Activated T-helper 9 cell treated with anti-CD3 and anti-CD28 coated beads, Interleukin-2, amount 50 U/mL, for 16 hours (primary cell): ENCODE data around the gene SVBP.
"Not testable (repeated sequence)": the region's sequence is repeated elsewhere in the genome, so short reads cannot be mapped to it uniquely, and the experiment has no call there.

Experiments
- DNase-seq: peaks from one replicate; pipeline ENCODE4 v3.0.0-alpha.2; 2020; ENCODE audit warnings: low read depth

The SVBP gene

GRCh38 chr1:42841440-42842147, 24.4 kb upstream of the SVBP start:
- DNase-seq = no peak

- no peak for DNase-seq
These were observed 23.8 kb upstream of the SVBP start for GRCh38 chr1:42841010-42841409.

- no peak for DNase-seq
These were observed 21.4 kb upstream of the SVBP start for GRCh38 chr1:42838482-42839190.

- no peak for DNase-seq
These were observed 20.5 kb upstream of the SVBP start for GRCh38 chr1:42837709-42838108.

- no peak for DNase-seq
These were observed 18.2 kb upstream of the SVBP start for GRCh38 chr1:42835422-42835821.

- DNase-seq = no peak
These were observed 17.6 kb upstream of the SVBP start for GRCh38 chr1:42834803-42835202.

GRCh38 chr1:42833981-42834380, 16.8 kb upstream of the SVBP start:
- no peak for DNase-seq

- DNase-seq = no peak
These were observed 15.5 kb upstream of the SVBP start for GRCh38 chr1:42832641-42833240.

GRCh38 chr1:42831273-42831672, 14.1 kb upstream of the SVBP start:
- no peak for DNase-seq

- DNase-seq = no peak
These were observed 13.4 kb upstream of the SVBP start for GRCh38 chr1:42830631-42831030.

GRCh38 chr1:42825036-42825851, 8.0 kb upstream of the SVBP start:
- DNase-seq = no peak

- DNase-seq = no peak
These were observed 7.4 kb upstream of the SVBP start for GRCh38 chr1:42824481-42825035.

GRCh38 chr1:42822800-42823392, 5.7 kb upstream of the SVBP start:
- DNase-seq = no peak

- DNase-seq = no peak
These were observed 4.5 kb upstream of the SVBP start for GRCh38 chr1:42821690-42822089.

- no peak for DNase-seq
These were observed 3.6 kb upstream of the SVBP start for GRCh38 chr1:42820813-42821212.

GRCh38 chr1:42817976-42818375, 779 bp upstream of the SVBP start:
- DNase-seq = no peak

GRCh38 chr1:42817440-42817767, 207 bp upstream of the SVBP start:
- DNase-seq = no peak

- DNase-seq = no peak
These were observed 1.1 kb downstream of the SVBP start for GRCh38 chr1:42815941-42816584.

GRCh38 chr1:42814815-42815214, 2.4 kb downstream of the SVBP start:
- not testable (repeated sequence) for DNase-seq

- no peak for DNase-seq
These were observed 10.0 kb downstream of the SVBP start for GRCh38 chr1:42807056-42807668.

GRCh38 chr1:42806593-42806992, 10.6 kb downstream of the SVBP start:
- DNase-seq = no peak
